Caco-2 (cell line): ENCODE measurements around the gene GARIN1A. TPM values are rescaled to one million over a fixed set of nuclear protein-coding genes. Genes with fewer than 3 reads are reported as not detected.
"Not testable (repeated sequence)": the region's sequence is repeated elsewhere in the genome, so short reads cannot be mapped to it uniquely, and the experiment has no call there.

Experiments used
- BruUV-seq: library from RNA; stranded (reverse); fragments of 400-500 nt; replicated peaks from 2 replicates; lab custom pipeline; 2021; lab: Mats Ljungman, UMichigan
- CTCF ChIA-PET: fragments of 300-600 bp; sonication (Branson Sonifier 250); formaldehyde crosslinking; loops from one replicate; lab custom pipeline; 2022; ENCODE audit warnings: antibody characterized with exemption; lab: Charles Lee
- POLR2A ChIA-PET: fragments of 300-600 bp; sonication (Branson Sonifier 250); formaldehyde crosslinking; loops from one replicate; lab custom pipeline; 2022; ENCODE audit warnings: antibody characterized with exemption; lab: Charles Lee
- DNase-seq, 2 experiments: peaks; one replicate each; pipeline versions ENCODE4 v3.0.0 to v3.0.0-alpha.2; 2020 to 2022
- H3K27me3 ChIP-seq: replicated peaks from 2 replicates; pipeline ENCODE4 v1.6.0; 2011; ENCODE audit warnings: low read length; ENCODE audit not compliant: control insufficient read depth, insufficient read depth
- H3K36me3 ChIP-seq: 2 replicates; pipeline ENCODE4 v1.5.1; 2011; ENCODE audit warnings: low read length; ENCODE audit not compliant: control insufficient read depth, insufficient read depth
- H3K4me1 ChIP-seq: fragments of 250-450 bp; sonication (Bioruptor Pico); 2 replicates; pipeline ENCODE4 v1.5.1; 2020; ENCODE audit warnings: mild to moderate bottlenecking
- H3K4me3 ChIP-seq: 2 replicates; pipeline ENCODE4 v1.5.1; 2011; ENCODE audit warnings: low read depth, mild to moderate bottlenecking, control low read depth, low read length
- H3K9me3 ChIP-seq: fragments of 250-450 bp; sonication (Bioruptor Pico); 2 replicates; pipeline ENCODE4 v1.5.1; 2020; ENCODE audit warnings: mild to moderate bottlenecking, moderate library complexity
- H3K27ac Mint-ChIP-seq: one replicate; pipeline ENCODE4 v1.8.0; 2022; ENCODE audit warnings: mixed read lengths; ENCODE audit not compliant: unreplicated experiment
- H3K27me3 Mint-ChIP-seq: one replicate; pipeline ENCODE4 v1.8.0; 2022; ENCODE audit warnings: mixed read lengths; ENCODE audit not compliant: insufficient read depth, unreplicated experiment
- H3K36me3 Mint-ChIP-seq: one replicate; pipeline ENCODE4 v1.8.0; 2022; ENCODE audit warnings: mild to moderate bottlenecking, mixed read lengths; ENCODE audit not compliant: insufficient read depth, unreplicated experiment
- H3K4me1 Mint-ChIP-seq: one replicate; pipeline ENCODE4 v1.8.0; 2022; ENCODE audit warnings: low read depth, mixed read lengths; ENCODE audit not compliant: unreplicated experiment
- H3K4me3 Mint-ChIP-seq: one replicate; pipeline ENCODE4 v1.8.0; 2022; ENCODE audit warnings: mild to moderate bottlenecking, moderate library complexity, mixed read lengths; ENCODE audit not compliant: unreplicated experiment
- H3K9me3 Mint-ChIP-seq: one replicate; pipeline ENCODE4 v1.8.0; 2022; ENCODE audit warnings: mixed read lengths; ENCODE audit not compliant: unreplicated experiment
- intact Hi-C: fragments of 100-400 bp; cut with micrococcal nuclease; formaldehyde crosslinking; loops from one replicate; pipeline ENCODE4 v1.10.0; 2022; ENCODE audit not compliant: unreplicated experiment
- total RNA-seq: library from RNA; stranded (reverse); gene quantifications from 2 replicates; pipeline ENCODE4 v1.2.3, GENCODE V29; 2022

The GARIN1A gene
- total RNA-seq, 1 experiment from 2014 or later, result 0.48 TPM

DNA sequence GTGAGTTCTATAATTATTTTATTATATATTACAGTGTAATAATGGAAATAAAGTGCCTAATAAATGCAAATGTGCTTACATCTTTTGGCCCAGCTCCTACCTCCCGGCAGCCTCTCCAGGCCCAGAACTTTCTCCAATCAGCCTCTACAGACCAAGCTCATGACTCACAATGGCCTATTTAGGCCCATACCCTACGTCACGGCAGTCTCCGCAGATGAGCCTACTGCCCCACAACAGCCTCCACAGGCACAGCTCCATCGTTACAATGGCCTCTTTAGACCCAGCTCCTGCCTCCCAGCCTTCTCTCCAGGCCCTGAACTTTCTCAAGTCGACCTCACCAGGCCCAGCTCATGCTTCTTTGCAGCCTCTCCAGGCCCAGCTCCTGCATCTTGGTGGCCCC, 21.0 kb upstream of the GARIN1A start:
- H3K9me3 Mint-ChIP-seq, H3K36me3 ChIP-seq, BruUV-seq, H3K27ac Mint-ChIP-seq, H3K27me3 ChIP-seq, H3K9me3 ChIP-seq, intact Hi-C loops, DNase-seq, POLR2A ChIA-PET, H3K4me1 ChIP-seq, H3K4me3 ChIP-seq, H3K4me3 Mint-ChIP-seq, H3K4me1 Mint-ChIP-seq, CTCF ChIA-PET, H3K27me3 Mint-ChIP-seq: not testable (repeated sequence)
- peaks cover 21% of the 10 kb centered on the region for H3K36me3 Mint-ChIP-seq

DNA sequence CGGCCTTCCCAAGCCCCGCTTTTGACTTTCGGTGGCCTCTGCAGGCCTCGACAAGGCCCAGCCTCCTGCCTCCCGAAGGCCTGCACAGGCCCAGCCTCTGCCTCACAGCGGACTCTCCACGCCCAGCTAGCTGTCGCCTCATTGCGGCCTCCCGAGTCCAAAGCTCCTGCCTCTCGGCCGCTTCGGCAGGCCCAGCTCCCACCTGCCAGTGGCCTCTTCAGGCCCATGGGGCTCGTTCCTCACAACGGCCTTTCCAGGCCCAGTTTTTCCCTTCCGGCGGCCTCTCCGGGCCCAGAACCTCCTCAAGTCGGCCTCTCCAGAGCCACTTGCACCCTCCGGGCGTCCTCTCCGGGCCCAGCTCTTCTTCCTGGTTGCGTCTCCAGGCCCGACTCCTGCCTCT, 19.5 kb upstream of the GARIN1A start:
- H3K9me3 ChIP-seq, H3K9me3 Mint-ChIP-seq, DNase-seq, H3K4me1 ChIP-seq, H3K4me3 ChIP-seq, H3K4me1 Mint-ChIP-seq, H3K27me3 ChIP-seq, H3K4me3 Mint-ChIP-seq, H3K27me3 Mint-ChIP-seq, BruUV-seq, intact Hi-C loops, H3K36me3 ChIP-seq, CTCF ChIA-PET, H3K27ac Mint-ChIP-seq, POLR2A ChIA-PET: not testable (repeated sequence)
- peaks cover 18% of the 10 kb centered on the region for H3K36me3 Mint-ChIP-seq

DNA sequence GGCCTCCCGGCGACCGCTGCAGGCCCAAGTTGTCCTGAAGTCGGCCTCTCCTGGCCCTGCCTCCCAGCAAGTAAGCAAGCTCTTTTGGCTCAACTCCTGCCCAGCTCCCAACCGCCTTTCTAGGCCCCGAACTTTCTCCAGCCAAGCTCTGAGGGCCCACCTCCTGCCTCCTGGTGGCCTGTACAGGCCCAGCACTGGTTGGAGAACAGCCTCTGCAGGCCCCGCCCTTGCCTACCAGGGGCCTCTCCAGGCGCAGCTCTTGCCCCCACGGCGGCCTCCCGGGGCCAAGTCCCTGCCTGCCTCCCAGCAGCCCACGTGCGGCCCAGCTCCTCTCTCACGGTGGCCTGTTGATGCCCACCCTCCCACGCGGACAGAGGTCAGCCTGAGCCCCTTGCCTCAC, 18.9 kb upstream of the GARIN1A start:
- H3K9me3 ChIP-seq, H3K27ac Mint-ChIP-seq, BruUV-seq, CTCF ChIA-PET, intact Hi-C loops, H3K4me3 Mint-ChIP-seq, POLR2A ChIA-PET, H3K36me3 ChIP-seq, H3K4me3 ChIP-seq, H3K4me1 ChIP-seq, DNase-seq, H3K4me1 Mint-ChIP-seq, H3K27me3 ChIP-seq, H3K9me3 Mint-ChIP-seq, H3K27me3 Mint-ChIP-seq: not testable (repeated sequence)
- peaks cover 19% of the 10 kb centered on the region for H3K36me3 Mint-ChIP-seq

DNA sequence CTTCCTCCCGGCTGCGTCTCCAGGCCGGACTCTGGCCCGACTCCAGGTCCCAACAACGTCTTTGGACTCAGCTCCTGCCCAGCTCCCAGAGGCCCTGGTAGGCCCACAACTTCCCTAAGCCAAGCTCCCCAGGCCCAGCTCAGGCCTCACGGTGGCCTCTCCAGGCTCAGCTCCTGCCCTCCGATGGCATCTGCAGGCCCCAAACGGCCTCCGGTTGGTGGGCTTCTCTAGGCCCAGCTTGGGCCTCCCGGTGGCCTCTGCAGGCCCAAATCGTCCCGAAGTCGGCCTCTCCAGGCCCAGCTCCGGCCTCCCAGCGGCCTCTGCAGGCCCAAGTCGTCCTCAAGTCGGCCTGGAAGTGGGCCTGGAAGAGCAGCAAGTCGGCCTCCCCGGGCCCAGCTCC, 18.0 kb upstream of the GARIN1A start:
- BruUV-seq, H3K4me3 Mint-ChIP-seq, POLR2A ChIA-PET, CTCF ChIA-PET, H3K9me3 Mint-ChIP-seq, H3K27ac Mint-ChIP-seq, H3K4me3 ChIP-seq, H3K9me3 ChIP-seq, H3K36me3 ChIP-seq, H3K27me3 ChIP-seq, H3K27me3 Mint-ChIP-seq, DNase-seq, H3K4me1 ChIP-seq, intact Hi-C loops, H3K4me1 Mint-ChIP-seq: not testable (repeated sequence)
- peaks cover 28% of the 10 kb centered on the region for H3K36me3 Mint-ChIP-seq

DNA sequence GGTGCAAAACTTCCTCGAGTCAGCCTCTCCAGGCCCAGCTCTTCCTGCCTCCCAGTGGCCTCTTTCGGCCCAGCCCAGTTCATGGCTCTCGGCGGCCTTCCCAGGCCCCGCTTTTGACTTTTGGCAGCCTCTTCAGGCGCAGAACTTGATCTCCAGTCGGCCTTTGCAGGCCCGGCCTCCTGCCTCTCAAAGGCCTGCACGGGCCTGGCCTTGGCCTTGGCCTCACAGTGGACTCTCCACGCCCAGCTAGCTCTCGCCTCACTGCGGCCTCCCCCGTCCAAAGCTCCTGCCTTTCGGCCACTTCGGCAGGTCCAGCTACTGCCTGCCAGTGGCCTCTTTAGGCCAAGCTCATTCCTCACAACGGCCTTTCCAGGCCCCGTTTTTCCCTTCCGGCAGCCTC, 17.6 kb upstream of the GARIN1A start:
- DNase-seq, H3K4me3 Mint-ChIP-seq, BruUV-seq, intact Hi-C loops, CTCF ChIA-PET, POLR2A ChIA-PET, H3K27me3 ChIP-seq, H3K9me3 ChIP-seq, H3K36me3 ChIP-seq, H3K4me3 ChIP-seq, H3K4me1 Mint-ChIP-seq, H3K9me3 Mint-ChIP-seq, H3K27me3 Mint-ChIP-seq, H3K27ac Mint-ChIP-seq, H3K4me1 ChIP-seq: not testable (repeated sequence)
- H3K36me3 Mint-ChIP-seq, result peaks cover 29% of the 10 kb centered on the region

DNA sequence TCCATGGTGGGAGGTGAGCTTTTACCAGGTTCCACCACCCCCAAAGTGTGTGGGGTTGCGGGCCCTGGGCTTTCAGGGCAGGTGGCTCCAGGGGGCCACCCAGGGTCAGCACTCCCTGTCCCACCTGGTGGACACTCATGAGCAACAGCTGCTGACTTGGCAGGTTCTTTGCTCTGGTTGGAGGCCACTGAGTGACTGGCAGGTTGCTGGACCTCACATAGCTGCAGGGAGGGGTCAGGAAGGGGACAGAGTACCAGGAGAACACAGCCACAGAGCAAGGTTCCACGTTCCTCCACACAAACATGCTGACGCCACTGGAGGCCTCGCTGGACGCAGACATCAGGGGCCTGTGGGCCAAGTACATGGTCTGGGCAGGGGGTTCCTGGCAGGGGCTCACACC, 13.7 kb upstream of the GARIN1A start:
- POLR2A ChIA-PET, result not testable (repeated sequence)

More for the DNA sequence above, 13.7 kb upstream of the GARIN1A start:
- H3K27me3 Mint-ChIP-seq, BruUV-seq, DNase-seq, H3K4me3 ChIP-seq, H3K36me3 ChIP-seq, intact Hi-C loops, H3K27me3 ChIP-seq, CTCF ChIA-PET, H3K4me3 Mint-ChIP-seq, H3K4me1 ChIP-seq, H3K4me1 Mint-ChIP-seq: not testable (repeated sequence)
- peaks cover 12% of the 10 kb centered on the region for H3K9me3 ChIP-seq
- Mint-ChIP-seq H3K9me3 (peaks cover 13% of the 10 kb centered on the region), H3K27ac (peak overlapping the region; percentile 35), H3K36me3 (peaks cover 49% of the 10 kb centered on the region)
